H1 (cell line): ENCODE measurements around the gene NHERF2. TPM values are rescaled to one million over a fixed set of nuclear protein-coding genes. Genes with fewer than 3 reads are reported as not detected.

Source experiments
- ATF2 ChIP-seq: IDR thresholded peaks from 2 replicates; pipeline ENCODE4 v1.6.1; 2012; ENCODE audit warnings: low read length, inconsistent platforms
- CBX8 ChIP-seq: fragments of 300-800, 300-1000 bp; sonication (generic); IDR thresholded peaks from 2 replicates; pipeline ENCODE4 v1.7.1; 2016; ENCODE audit warnings: low read depth, low read length, borderline replicate concordance
- GTF2F1 ChIP-seq: IDR thresholded peaks from 2 replicates; pipeline ENCODE4 v1.6.1; 2012; ENCODE audit warnings: low read depth, low read length, improper control_type of control experiment, borderline replicate concordance
- KDM5A ChIP-seq: fragments of 200-600 bp; IDR thresholded peaks from 2 replicates; pipeline ENCODE4 v1.7.1; 2012; ENCODE audit warnings: mild to moderate bottlenecking, low read length, inconsistent platforms, mixed read lengths
- POLR2AphosphoS5 ChIP-seq: IDR thresholded peaks from 2 replicates; pipeline ENCODE4 v1.6.1; 2011; ENCODE audit warnings: low read depth, low read length
- SP4 ChIP-seq: IDR thresholded peaks from 2 replicates; pipeline ENCODE4 v1.6.1; 2012; ENCODE audit warnings: low read length, inconsistent platforms
- polyA plus RNA-seq, 7 experiments: library from polyadenylated mRNA; depleted of rRNA in 3 of 7; stranded (reverse) in 5 of 7; unstranded in 2 of 7; fragments of >200 nt in 5 of 7; fragments of 200-250 nt in 2 of 7; gene quantifications; 1 replicate in 5 of 7; 2 replicates in 1 of 7; 4 replicates in 1 of 7; pipeline versions ENCODE4 v1.2.1 to v1.2.3, GENCODE V29; 2011 to 2013; ENCODE audit warnings: missing spikeins in 2 of 7, mixed read lengths in 2 of 7
- total RNA-seq: library from RNA; stranded (reverse); fragmentation: NEBNext Ultra II Directional; extraction: Animal tissue kit (Norgen Biotek cat#: 25700); gene quantifications from 2 replicates; pipeline ENCODE4 v1.2.1, GENCODE V29; 2021

NHERF2 gene
- total and polyA plus RNA-seq, 2 of the 8 experiments (the other 6 are each of a cell fraction or from before 2014, with no cell fraction given): 13.9 to 19.3 TPM

GRCh38 chr16:2064368-2064945 lies 37.8 kb downstream of the NHERF2 start (continued):
- TF ChIP-seq POLR2AphosphoS5 (no peak), KDM5A (no peak), ATF2 (no peak), SP4 (no peak), GTF2F1 (no peak), CBX8 (no peak)
- TF ChIP-seq, all 59 proteins: peak for 0
